WTC11 (cell line): ENCODE measurements around the gene NDUFV3. TPM values are rescaled to one million over a fixed set of nuclear protein-coding genes. Genes with fewer than 3 reads are reported as not detected.

Experiments used
- ATAC-seq: fragments of 200-7000 bp; cut with Tn5 transposase; 2 replicates; pipeline ENCODE4 v1.10.0; 2021; ENCODE audit warnings: mild to moderate bottlenecking, moderate library complexity
- CTCF ChIA-PET: fragments of 300-600 bp; sonication (Branson Sonifier 250); formaldehyde crosslinking; loops from one replicate; lab custom pipeline; 2021; ENCODE audit warnings: antibody characterized with exemption; lab: Charles Lee
- POLR2A ChIA-PET: fragments of 350-600 bp; sonication (Branson Sonifier 250); formaldehyde crosslinking; loops from one replicate; lab custom pipeline; 2021; ENCODE audit warnings: antibody characterized with exemption; lab: Charles Lee
- DNase-seq: peaks from one replicate; pipeline ENCODE4 v3.0.0; 2021; ENCODE audit warnings: low spot score
- H3K27ac Mint-ChIP-seq: 2 replicates; pipeline ENCODE4 v1.8.0; 2021; ENCODE audit warnings: mixed read lengths
- H3K27me3 Mint-ChIP-seq: 2 replicates; pipeline ENCODE4 v1.8.0; 2021; ENCODE audit warnings: low read depth, mild to moderate bottlenecking, moderate library complexity, mixed read lengths
- H3K36me3 Mint-ChIP-seq: 2 replicates; pipeline ENCODE4 v1.8.0; 2021; ENCODE audit warnings: mixed read lengths
- H3K4me1 Mint-ChIP-seq: 2 replicates; pipeline ENCODE4 v1.8.0; 2022; ENCODE audit warnings: mixed read lengths
- H3K4me3 Mint-ChIP-seq: 2 replicates; pipeline ENCODE4 v1.8.0; 2021; ENCODE audit warnings: mild to moderate bottlenecking, moderate library complexity, mixed read lengths
- H3K9me3 Mint-ChIP-seq: 2 replicates; pipeline ENCODE4 v1.8.0; 2021; ENCODE audit warnings: mixed read lengths
- ESRRA ChIP-seq: sonication (generic); formaldehyde crosslinking; IDR thresholded peaks from 2 replicates; pipeline ENCODE4 v1.8.1; 2022; ENCODE audit warnings: mild to moderate bottlenecking, missing genetic modification reagents, borderline replicate concordance
- OVOL2 ChIP-seq: fragments of 250-450 bp; sonication (Bioruptor Pico); IDR thresholded peaks from 2 replicates; pipeline ENCODE4 v1.9.0; 2021; ENCODE audit warnings: mild to moderate bottlenecking, borderline replicate concordance
- SOX15 ChIP-seq: fragments of 250-450 bp; sonication (Bioruptor Pico); IDR thresholded peaks from 2 replicates; pipeline ENCODE4 v1.9.0; 2021; ENCODE audit warnings: mild to moderate bottlenecking
- TP53 ChIP-seq: sonication (generic); formaldehyde crosslinking; IDR thresholded peaks from 2 replicates; pipeline ENCODE4 v1.8.1; 2023; ENCODE audit warnings: mild to moderate bottlenecking, missing genetic modification reagents
- ZNF121 ChIP-seq: sonication (generic); formaldehyde crosslinking; IDR thresholded peaks from 2 replicates; pipeline ENCODE4 v1.8.0; 2023; ENCODE audit warnings: missing genetic modification reagents
- ZNF232 ChIP-seq: sonication (generic); formaldehyde crosslinking; IDR thresholded peaks from 2 replicates; pipeline ENCODE4 v1.8.0; 2022; ENCODE audit warnings: mild to moderate bottlenecking, missing genetic modification reagents
- ZNF317 ChIP-seq: sonication (generic); formaldehyde crosslinking; IDR thresholded peaks from 2 replicates; pipeline ENCODE4 v1.8.1; 2023; ENCODE audit warnings: low read depth, mild to moderate bottlenecking, moderate library complexity, missing genetic modification reagents, borderline replicate concordance
- total RNA-seq: library from RNA; stranded (reverse); gene quantifications from 3 replicates; pipeline ENCODE4 v1.2.3, GENCODE V29; 2021
- TF ChIP-seq, protein P1 (sequence below): fragments of 250-450 bp; sonication (Bioruptor Pico); IDR thresholded peaks from 2 replicates; pipeline ENCODE4 v1.9.0; 2021; ENCODE audit warnings: mild to moderate bottlenecking
- TF ChIP-seq, protein P2 (sequence below): fragments of 250-450 bp; sonication (Bioruptor Pico); IDR thresholded peaks from 2 replicates; pipeline ENCODE4 v1.9.0; 2021; ENCODE audit warnings: mild to moderate bottlenecking
- TF ChIP-seq, protein P3 (sequence below): fragments of 250-450 bp; sonication (Bioruptor Pico); IDR thresholded peaks from 2 replicates; pipeline ENCODE4 v1.9.0; 2021; ENCODE audit warnings: moderate library complexity, mild to moderate bottlenecking, inconsistent platforms, borderline replicate concordance
- TF ChIP-seq, protein P4 (sequence below): sonication (generic); formaldehyde crosslinking; conservative IDR thresholded peaks from 2 replicates; pipeline ENCODE4 v1.8.1; 2023; ENCODE audit warnings: mild to moderate bottlenecking, low read depth, missing genetic modification reagents, moderate library complexity
- TF ChIP-seq, protein P5 (sequence below): sonication (generic); formaldehyde crosslinking; IDR thresholded peaks from 2 replicates; pipeline ENCODE4 v1.8.1; 2023; ENCODE audit warnings: mild to moderate bottlenecking, moderate library complexity, missing genetic modification reagents
- TF ChIP-seq, protein P6 (sequence below): fragments of 250-450 bp; sonication (Bioruptor Pico); IDR thresholded peaks from 2 replicates; pipeline ENCODE4 v1.8.0; 2021; ENCODE audit warnings: mild to moderate bottlenecking
- TF ChIP-seq, protein P7 (sequence below): sonication (generic); formaldehyde crosslinking; IDR thresholded peaks from 2 replicates; pipeline ENCODE4 v1.8.1; 2022; ENCODE audit warnings: low read depth, mild to moderate bottlenecking, moderate library complexity, missing genetic modification reagents, borderline replicate concordance

The NDUFV3 gene
- total RNA-seq, 1 experiment from 2014 or later = 28.5 TPM

DNA sequence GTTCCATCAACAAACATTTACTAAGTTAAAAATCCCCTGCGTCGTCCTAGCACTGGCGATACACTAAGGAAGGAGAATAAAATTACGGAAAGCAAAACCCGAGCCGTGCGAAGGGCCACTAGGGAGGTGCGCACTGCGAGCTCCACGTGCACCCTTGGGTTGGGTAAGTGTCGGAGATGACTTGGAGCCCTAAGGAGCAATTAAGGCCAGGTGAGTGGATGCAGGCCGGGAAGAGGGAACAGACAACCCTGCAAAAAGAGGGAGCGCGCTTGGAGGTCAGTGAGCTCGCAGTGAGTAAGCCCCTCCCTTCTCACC, 14.5 kb upstream of the NDUFV3 start:
- Mint-ChIP-seq H3K4me1 (peaks cover 28% of the 10 kb centered on the region), H3K27ac (peak overlapping the region; percentile 96), H3K4me3 (peak overlapping the region; percentile 94), H3K27me3 (no peaks in the 10 kb centered on the region), H3K36me3 (peaks cover 26% of the 10 kb centered on the region), H3K9me3 (peaks cover 1% of the 10 kb centered on the region)
- CTCF ChIA-PET = interaction anchor here (0.6 to 1.6 kb wide), 4 partner anchors 14 to 225 kb away, joined by 3 to 5 read pairs (median 4); partner anchors contain the start of genes NDUFV3 and PDE9A
- no peak for TF ChIP-seq SOX15 (CRISPR knock-in tag)
- TF ChIP-seq, protein P1, sequence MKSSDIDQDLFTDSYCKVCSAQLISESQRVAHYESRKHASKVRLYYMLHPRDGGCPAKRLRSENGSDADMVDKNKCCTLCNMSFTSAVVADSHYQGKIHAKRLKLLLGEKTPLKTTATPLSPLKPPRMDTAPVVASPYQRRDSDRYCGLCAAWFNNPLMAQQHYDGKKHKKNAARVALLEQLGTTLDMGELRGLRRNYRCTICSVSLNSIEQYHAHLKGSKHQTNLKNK = no peak
- TF ChIP-seq ZNF317 = no peak
- TF ChIP-seq, protein P2, sequence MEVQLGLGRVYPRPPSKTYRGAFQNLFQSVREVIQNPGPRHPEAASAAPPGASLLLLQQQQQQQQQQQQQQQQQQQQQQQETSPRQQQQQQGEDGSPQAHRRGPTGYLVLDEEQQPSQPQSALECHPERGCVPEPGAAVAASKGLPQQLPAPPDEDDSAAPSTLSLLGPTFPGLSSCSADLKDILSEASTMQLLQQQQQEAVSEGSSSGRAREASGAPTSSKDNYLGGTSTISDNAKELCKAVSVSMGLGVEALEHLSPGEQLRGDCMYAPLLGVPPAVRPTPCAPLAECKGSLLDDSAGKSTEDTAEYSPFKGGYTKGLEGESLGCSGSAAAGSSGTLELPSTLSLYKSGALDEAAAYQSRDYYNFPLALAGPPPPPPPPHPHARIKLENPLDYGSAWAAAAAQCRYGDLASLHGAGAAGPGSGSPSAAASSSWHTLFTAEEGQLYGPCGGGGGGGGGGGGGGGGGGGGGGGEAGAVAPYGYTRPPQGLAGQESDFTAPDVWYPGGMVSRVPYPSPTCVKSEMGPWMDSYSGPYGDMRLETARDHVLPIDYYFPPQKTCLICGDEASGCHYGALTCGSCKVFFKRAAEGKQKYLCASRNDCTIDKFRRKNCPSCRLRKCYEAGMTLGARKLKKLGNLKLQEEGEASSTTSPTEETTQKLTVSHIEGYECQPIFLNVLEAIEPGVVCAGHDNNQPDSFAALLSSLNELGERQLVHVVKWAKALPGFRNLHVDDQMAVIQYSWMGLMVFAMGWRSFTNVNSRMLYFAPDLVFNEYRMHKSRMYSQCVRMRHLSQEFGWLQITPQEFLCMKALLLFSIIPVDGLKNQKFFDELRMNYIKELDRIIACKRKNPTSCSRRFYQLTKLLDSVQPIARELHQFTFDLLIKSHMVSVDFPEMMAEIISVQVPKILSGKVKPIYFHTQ (CRISPR knock-in tag) = no peak
- TF ChIP-seq, protein P3, sequence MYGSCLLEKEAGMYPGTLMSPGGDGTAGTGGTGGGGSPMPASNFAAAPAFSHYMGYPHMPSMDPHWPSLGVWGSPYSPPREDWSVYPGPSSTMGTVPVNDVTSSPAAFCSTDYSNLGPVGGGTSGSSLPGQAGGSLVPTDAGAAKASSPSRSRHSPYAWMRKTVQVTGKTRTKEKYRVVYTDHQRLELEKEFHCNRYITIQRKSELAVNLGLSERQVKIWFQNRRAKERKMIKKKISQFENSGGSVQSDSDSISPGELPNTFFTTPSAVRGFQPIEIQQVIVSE = no peak
- TF ChIP-seq, protein P4, sequence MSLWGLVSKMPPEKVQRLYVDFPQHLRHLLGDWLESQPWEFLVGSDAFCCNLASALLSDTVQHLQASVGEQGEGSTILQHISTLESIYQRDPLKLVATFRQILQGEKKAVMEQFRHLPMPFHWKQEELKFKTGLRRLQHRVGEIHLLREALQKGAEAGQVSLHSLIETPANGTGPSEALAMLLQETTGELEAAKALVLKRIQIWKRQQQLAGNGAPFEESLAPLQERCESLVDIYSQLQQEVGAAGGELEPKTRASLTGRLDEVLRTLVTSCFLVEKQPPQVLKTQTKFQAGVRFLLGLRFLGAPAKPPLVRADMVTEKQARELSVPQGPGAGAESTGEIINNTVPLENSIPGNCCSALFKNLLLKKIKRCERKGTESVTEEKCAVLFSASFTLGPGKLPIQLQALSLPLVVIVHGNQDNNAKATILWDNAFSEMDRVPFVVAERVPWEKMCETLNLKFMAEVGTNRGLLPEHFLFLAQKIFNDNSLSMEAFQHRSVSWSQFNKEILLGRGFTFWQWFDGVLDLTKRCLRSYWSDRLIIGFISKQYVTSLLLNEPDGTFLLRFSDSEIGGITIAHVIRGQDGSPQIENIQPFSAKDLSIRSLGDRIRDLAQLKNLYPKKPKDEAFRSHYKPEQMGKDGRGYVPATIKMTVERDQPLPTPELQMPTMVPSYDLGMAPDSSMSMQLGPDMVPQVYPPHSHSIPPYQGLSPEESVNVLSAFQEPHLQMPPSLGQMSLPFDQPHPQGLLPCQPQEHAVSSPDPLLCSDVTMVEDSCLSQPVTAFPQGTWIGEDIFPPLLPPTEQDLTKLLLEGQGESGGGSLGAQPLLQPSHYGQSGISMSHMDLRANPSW = no peak
- no peak for TF ChIP-seq ZNF121 (CRISPR knock-in tag)
- TF ChIP-seq TP53 (CRISPR knock-in tag) = no peak
- TF ChIP-seq, protein P5, sequence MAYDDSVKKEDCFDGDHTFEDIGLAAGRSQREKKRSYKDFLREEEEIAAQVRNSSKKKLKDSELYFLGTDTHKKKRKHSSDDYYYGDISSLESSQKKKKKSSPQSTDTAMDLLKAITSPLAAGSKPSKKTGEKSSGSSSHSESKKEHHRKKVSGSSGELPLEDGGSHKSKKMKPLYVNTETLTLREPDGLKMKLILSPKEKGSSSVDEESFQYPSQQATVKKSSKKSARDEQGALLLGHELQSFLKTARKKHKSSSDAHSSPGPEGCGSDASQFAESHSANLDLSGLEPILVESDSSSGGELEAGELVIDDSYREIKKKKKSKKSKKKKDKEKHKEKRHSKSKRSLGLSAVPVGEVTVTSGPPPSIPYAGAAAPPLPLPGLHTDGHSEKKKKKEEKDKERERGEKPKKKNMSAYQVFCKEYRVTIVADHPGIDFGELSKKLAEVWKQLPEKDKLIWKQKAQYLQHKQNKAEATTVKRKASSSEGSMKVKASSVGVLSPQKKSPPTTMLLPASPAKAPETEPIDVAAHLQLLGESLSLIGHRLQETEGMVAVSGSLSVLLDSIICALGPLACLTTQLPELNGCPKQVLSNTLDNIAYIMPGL (CRISPR knock-in tag) = no peak
- TF ChIP-seq OVOL2 (CRISPR knock-in tag) = no peak
- TF ChIP-seq ZNF232 (CRISPR knock-in tag) = no peak
- TF ChIP-seq, protein P6, sequence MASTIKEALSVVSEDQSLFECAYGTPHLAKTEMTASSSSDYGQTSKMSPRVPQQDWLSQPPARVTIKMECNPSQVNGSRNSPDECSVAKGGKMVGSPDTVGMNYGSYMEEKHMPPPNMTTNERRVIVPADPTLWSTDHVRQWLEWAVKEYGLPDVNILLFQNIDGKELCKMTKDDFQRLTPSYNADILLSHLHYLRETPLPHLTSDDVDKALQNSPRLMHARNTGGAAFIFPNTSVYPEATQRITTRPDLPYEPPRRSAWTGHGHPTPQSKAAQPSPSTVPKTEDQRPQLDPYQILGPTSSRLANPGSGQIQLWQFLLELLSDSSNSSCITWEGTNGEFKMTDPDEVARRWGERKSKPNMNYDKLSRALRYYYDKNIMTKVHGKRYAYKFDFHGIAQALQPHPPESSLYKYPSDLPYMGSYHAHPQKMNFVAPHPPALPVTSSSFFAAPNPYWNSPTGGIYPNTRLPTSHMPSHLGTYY (CRISPR knock-in tag) = no peak
- TF ChIP-seq, protein P7, sequence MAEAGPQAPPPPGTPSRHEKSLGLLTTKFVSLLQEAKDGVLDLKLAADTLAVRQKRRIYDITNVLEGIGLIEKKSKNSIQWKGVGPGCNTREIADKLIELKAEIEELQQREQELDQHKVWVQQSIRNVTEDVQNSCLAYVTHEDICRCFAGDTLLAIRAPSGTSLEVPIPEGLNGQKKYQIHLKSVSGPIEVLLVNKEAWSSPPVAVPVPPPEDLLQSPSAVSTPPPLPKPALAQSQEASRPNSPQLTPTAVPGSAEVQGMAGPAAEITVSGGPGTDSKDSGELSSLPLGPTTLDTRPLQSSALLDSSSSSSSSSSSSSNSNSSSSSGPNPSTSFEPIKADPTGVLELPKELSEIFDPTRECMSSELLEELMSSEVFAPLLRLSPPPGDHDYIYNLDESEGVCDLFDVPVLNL (CRISPR knock-in tag) = no peak
- no peak for TF ChIP-seq ESRRA (CRISPR knock-in tag)
- DNase-seq (no peak), ATAC-seq (no peak)
- POLR2A ChIA-PET = interaction anchor here (1.1 kb wide), 1 partner anchor 14 kb away, joined by 5 read pairs; no protein-coding TSS in a partner anchor
